ENCODE measurements around the gene MYOC. TPM values are rescaled to one million over a fixed set of nuclear protein-coding genes. Genes with fewer than 3 reads are reported as not detected.
"Not testable (repeated sequence)": the region's sequence is repeated elsewhere in the genome, so short reads cannot be mapped to it uniquely, and the experiment has no call there.

The MYOC gene
- total RNA-seq, 3 donors from 2014 or later, result 2.0 to 18.7 (median 4.9) TPM

GRCh38 chr1:171616586-171616985 is 35.9 kb downstream of the MYOC start:
- H3K9me3 ChIP-seq, result no peaks in the 10 kb centered on the region
- intact Hi-C loops (cut with DNase I; ENCODE audit: low total_unique reads), result no loop called here
- no peak overlapping the region for H3K27ac ChIP-seq
- no peaks in the 10 kb centered on the region for H3K27me3 ChIP-seq
- no peak overlapping the region for H3K4me3 ChIP-seq
- DNase-seq (ENCODE audit: low spot score in 2 of 2), result no peak
- no peaks in the 10 kb centered on the region for H3K4me1 ChIP-seq
- no peak for TF ChIP-seq POLR2A (IDR thresholded peaks at IDR 0.05)
- no peak for TF ChIP-seq POLR2AphosphoS5 (IDR thresholded peaks at IDR 0.05)
- TF ChIP-seq, protein P1, sequence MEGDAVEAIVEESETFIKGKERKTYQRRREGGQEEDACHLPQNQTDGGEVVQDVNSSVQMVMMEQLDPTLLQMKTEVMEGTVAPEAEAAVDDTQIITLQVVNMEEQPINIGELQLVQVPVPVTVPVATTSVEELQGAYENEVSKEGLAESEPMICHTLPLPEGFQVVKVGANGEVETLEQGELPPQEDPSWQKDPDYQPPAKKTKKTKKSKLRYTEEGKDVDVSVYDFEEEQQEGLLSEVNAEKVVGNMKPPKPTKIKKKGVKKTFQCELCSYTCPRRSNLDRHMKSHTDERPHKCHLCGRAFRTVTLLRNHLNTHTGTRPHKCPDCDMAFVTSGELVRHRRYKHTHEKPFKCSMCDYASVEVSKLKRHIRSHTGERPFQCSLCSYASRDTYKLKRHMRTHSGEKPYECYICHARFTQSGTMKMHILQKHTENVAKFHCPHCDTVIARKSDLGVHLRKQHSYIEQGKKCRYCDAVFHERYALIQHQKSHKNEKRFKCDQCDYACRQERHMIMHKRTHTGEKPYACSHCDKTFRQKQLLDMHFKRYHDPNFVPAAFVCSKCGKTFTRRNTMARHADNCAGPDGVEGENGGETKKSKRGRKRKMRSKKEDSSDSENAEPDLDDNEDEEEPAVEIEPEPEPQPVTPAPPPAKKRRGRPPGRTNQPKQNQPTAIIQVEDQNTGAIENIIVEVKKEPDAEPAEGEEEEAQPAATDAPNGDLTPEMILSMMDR (IDR thresholded peaks at IDR 0.05), result no peak
- H3K36me3 ChIP-seq, result no peaks in the 10 kb centered on the region

DNA sequence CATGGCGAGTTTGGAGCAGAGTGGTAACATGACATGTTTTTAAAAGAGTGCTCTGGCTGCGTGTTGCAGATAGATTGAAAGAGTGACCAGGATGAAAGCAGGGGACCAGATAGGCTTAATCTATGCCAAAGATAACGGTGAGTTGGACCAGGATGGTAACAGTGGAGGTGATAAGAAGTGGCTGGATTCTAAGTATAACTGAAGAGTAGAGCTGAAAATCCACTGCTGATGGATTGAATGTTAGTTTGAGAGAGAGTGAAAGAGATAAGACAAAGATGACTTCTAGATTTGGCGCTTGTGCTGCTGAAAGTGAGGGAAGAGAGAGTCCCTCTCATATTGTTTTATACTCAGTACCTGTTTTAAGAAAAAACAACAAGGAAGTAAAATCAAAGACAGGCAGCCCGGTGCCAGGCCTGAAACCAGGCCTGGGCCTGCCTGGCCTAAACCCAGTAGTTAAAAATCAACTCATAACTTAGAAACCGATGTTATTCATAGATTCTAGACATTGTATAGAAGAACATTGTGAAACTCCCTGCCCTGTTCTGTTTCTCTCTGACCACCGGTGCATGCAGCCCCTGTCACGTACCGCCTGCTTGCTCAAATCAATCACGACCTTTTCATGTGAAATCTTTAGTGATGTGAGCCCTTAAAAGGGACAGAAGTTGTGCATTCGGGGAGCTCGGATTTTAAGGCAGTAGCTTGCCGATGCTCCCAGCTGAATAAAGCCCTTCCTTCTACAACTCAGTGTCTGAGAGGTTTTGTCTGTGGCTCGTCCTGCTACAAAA is 37.2 kb downstream of the MYOC start:
- H3K27me3 ChIP-seq; DNase-seq (ENCODE audit: low spot score in 2 of 2); H3K9me3 ChIP-seq; H3K27ac ChIP-seq; H3K4me3 ChIP-seq; H3K4me1 ChIP-seq; H3K36me3 ChIP-seq; intact Hi-C loops (cut with DNase I; ENCODE audit: low total_unique reads): not testable (repeated sequence)

- intact Hi-C loops (cut with DNase I; ENCODE audit: low total_unique reads), result no loop called here
- H3K9me3 ChIP-seq, result no peaks in the 10 kb centered on the region
- H3K4me1 ChIP-seq, result no peaks in the 10 kb centered on the region
- H3K4me3 ChIP-seq, result no peak overlapping the region
- DNase-seq (ENCODE audit: low spot score in 2 of 2), result no peak
- TF ChIP-seq, protein P1 (IDR thresholded peaks at IDR 0.05), result no peak
- TF ChIP-seq POLR2A (IDR thresholded peaks at IDR 0.05) (no peak), POLR2AphosphoS5 (IDR thresholded peaks at IDR 0.05) (no peak)
- H3K27me3 ChIP-seq, result no peaks in the 10 kb centered on the region
- no peak overlapping the region for H3K27ac ChIP-seq
- no peaks in the 10 kb centered on the region for H3K36me3 ChIP-seq
Observed at GRCh38 chr1:171613282-171613681, 39.2 kb downstream of the MYOC start.

DNA sequence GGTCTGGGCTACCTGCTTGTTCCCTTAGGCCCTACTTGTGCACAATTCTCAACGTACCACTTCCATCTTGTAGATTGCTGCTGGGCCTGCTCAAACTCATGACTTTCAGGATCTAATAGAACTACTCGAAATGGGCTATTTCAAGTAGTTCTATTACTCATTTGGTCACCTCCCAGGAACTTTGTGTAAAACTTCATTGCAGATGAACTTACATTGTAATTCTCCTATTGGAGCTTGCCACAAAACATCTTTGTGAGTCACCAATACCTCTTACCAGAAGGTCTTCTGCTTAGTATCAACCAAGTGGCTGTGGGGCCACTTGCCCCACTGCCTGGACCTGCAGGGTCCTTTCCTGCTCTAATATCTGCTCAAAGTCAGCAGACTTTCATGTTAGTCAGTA is 41.2 kb downstream of the MYOC start:
- Histone ChIP-seq H3K27me3 (no peaks in the 10 kb centered on the region), H3K4me1 (no peaks in the 10 kb centered on the region), H3K9me3 (no peaks in the 10 kb centered on the region), H3K4me3 (no peak overlapping the region), H3K36me3 (no peaks in the 10 kb centered on the region), H3K27ac (no peak overlapping the region)
- TF ChIP-seq POLR2A (IDR thresholded peaks at IDR 0.05) (no peak), POLR2AphosphoS5 (IDR thresholded peaks at IDR 0.05) (no peak)
- TF ChIP-seq, protein P1 (IDR thresholded peaks at IDR 0.05), result no peak
- no peak for DNase-seq (ENCODE audit: low spot score in 2 of 2)
- intact Hi-C loops (cut with DNase I; ENCODE audit: low total_unique reads), result no loop called here

DNA sequence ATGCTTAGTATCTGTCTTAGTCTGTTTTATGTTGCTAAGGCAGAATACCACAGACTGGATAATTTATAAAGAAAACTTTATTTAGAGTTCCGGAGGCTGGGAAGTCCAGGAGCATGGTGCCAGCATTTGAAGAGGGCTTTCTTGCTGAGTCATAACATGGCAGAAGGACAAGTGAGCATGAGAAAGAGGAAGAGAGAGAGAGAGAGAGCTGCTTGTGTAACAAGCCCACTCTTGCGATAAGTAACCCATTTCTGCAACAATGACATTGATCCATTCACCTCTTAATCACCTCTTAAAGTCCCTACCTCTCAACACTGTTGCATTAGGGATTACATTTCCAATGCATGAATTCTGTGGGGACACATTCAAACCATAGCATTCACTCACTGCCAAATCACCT is 42.1 kb downstream of the MYOC start:
- Histone ChIP-seq H3K27ac (no peak overlapping the region), H3K9me3 (no peaks in the 10 kb centered on the region), H3K27me3 (no peaks in the 10 kb centered on the region), H3K4me1 (no peaks in the 10 kb centered on the region), H3K4me3 (no peak overlapping the region), H3K36me3 (no peaks in the 10 kb centered on the region)
- DNase-seq (ENCODE audit: low spot score in 2 of 2), result no peak
- TF ChIP-seq POLR2A (IDR thresholded peaks at IDR 0.05) (no peak), POLR2AphosphoS5 (IDR thresholded peaks at IDR 0.05) (no peak)
- TF ChIP-seq, protein P1 (IDR thresholded peaks at IDR 0.05), result no peak
- intact Hi-C loops (cut with DNase I; ENCODE audit: low total_unique reads), result no loop called here

Data from breast epithelium (tissue), 4 donors.